Hepatocyte (in vitro differentiated cells): Measurements from ENCODE around the gene PYGL. TPM values are rescaled to one million over a fixed set of nuclear protein-coding genes. Genes with fewer than 3 reads are reported as not detected.

ENCODE experiments used
- DNase-seq: peaks from one replicate; pipeline ENCODE4 v3.0.0-alpha.2; 2016; ENCODE audit warnings: low spot score
- H2AFZ ChIP-seq: fragments of 200-600 bp; sonication (generic); 2 replicates; pipeline ENCODE4 v1.6.0; 2016; ENCODE audit warnings: antibody characterized with exemption, mild to moderate bottlenecking
- H3K27ac ChIP-seq: fragments of 200-600 bp; sonication (generic); 2 replicates; pipeline ENCODE4 v1.5.1; 2016; ENCODE audit warnings: mild to moderate bottlenecking
- H3K27me3 ChIP-seq: fragments of 200-600 bp; sonication (generic); 2 replicates; pipeline ENCODE4 v1.6.1; 2016
- H3K36me3 ChIP-seq: fragments of 200-600 bp; sonication (generic); replicated peaks from 2 replicates; pipeline ENCODE4 v1.5.1; 2016; ENCODE audit warnings: low read depth; ENCODE audit not compliant: insufficient read depth
- H3K4me1 ChIP-seq: fragments of 200-600 bp; sonication (generic); 2 replicates; pipeline ENCODE4 v1.5.1; 2016; ENCODE audit warnings: mild to moderate bottlenecking, moderate library complexity; ENCODE audit not compliant: insufficient read depth
- H3K4me2 ChIP-seq: fragments of 200-600 bp; sonication (generic); 2 replicates; pipeline ENCODE4 v1.6.0; 2016
- H3K4me3 ChIP-seq: fragments of 200-600 bp; sonication (generic); 2 replicates; pipeline ENCODE4 v1.5.1; 2016; ENCODE audit warnings: mild to moderate bottlenecking
- H3K79me2 ChIP-seq: fragments of 200-600 bp; sonication (generic); 2 replicates; pipeline ENCODE4 v1.6.0; 2017; ENCODE audit warnings: mild to moderate bottlenecking
- H3K9me2 ChIP-seq: fragments of 200-600 bp; sonication (generic); replicated peaks from 2 replicates; pipeline ENCODE4 v1.6.0; 2017; ENCODE audit warnings: mild to moderate bottlenecking; ENCODE audit not compliant: insufficient read depth
- H3K9me3 ChIP-seq: fragments of 200-600 bp; sonication (generic); 2 replicates; pipeline ENCODE4 v1.5.1; 2016; ENCODE audit warnings: low read depth, mild to moderate bottlenecking
- H4K20me1 ChIP-seq: fragments of 200-600 bp; sonication (generic); 2 replicates; pipeline ENCODE4 v1.6.0; 2016; ENCODE audit warnings: mild to moderate bottlenecking; ENCODE audit not compliant: insufficient read depth, poor library complexity, severe bottlenecking
- CTCF ChIP-seq: fragments of 200-600 bp; sonication (generic); IDR thresholded peaks from 2 replicates; pipeline ENCODE4 v1.5.1; 2016; ENCODE audit warnings: antibody characterized with exemption, mild to moderate bottlenecking; ENCODE audit not compliant: poor library complexity
- EZH2 ChIP-seq: fragments of 200-600 bp; sonication (generic); IDR thresholded peaks from 2 replicates; pipeline ENCODE4 v1.6.1; 2016; ENCODE audit warnings: antibody characterized with exemption, mild to moderate bottlenecking, borderline replicate concordance
- EZH2phosphoT487 ChIP-seq: fragments of 200-600 bp; sonication (generic); IDR thresholded peaks from one replicate; pipeline ENCODE4 v1.6.1; 2018; ENCODE audit warnings: antibody characterized with exemption, mild to moderate bottlenecking, low read depth, moderate library complexity; ENCODE audit not compliant: unreplicated experiment, severe bottlenecking
- WGBS: methylation state at CpG from one replicate; pipeline ENCODE4 v1.1.6; 2016; ENCODE audit warnings: low lambda C conversion rate; ENCODE audit errors: missing lambda C conversion rate; 5-methylcytosine and 5-hydroxymethylcytosine counted together
- polyA plus RNA-seq: library from polyadenylated mRNA; unstranded; fragments of >200 nt; fragmentation: Nextera tagmentation; extraction: Ambion mirVana; gene quantifications from 2 replicates; pipeline ENCODE4 v1.2.1, GENCODE V29; 2016
- total RNA-seq: library from RNA; depleted of rRNA; stranded (reverse); fragments of >200 nt; gene quantifications from 2 replicates; pipeline ENCODE4 v1.2.3, GENCODE V29; 2014

PYGL gene
- total and polyA plus RNA-seq, 2 experiments from 2014 or later, result 37.9 to 51.6 TPM

- H3K27me3 ChIP-seq, result peaks cover 53% of the 10 kb centered on the region
- WGBS, result 74% methylated on average over 5 of the region's 5 CpGs
- H3K4me1 ChIP-seq, result no peaks in the 10 kb centered on the region
- peak overlapping the region; percentile 74 for H3K4me2 ChIP-seq
- H3K9me3 ChIP-seq, result no peaks in the 10 kb centered on the region
- H3K27ac ChIP-seq, result no peak overlapping the region
- no peak overlapping the region for H3K4me3 ChIP-seq
- TF ChIP-seq EZH2 (no peak), CTCF (no peak), EZH2phosphoT487 (no peak)
- H2AFZ ChIP-seq, result no peak overlapping the region
- H4K20me1 ChIP-seq, result no peaks in the 10 kb centered on the region
- H3K9me2 ChIP-seq, result no peaks in the 10 kb centered on the region
- DNase-seq, result no peak
- H3K79me2 ChIP-seq, result no peaks in the 10 kb centered on the region
- H3K36me3 ChIP-seq, result no peaks in the 10 kb centered on the region
Measured at GRCh38 chr14:50871228-50871627, 73.1 kb downstream of the PYGL start.

- H2AFZ ChIP-seq, result no peak overlapping the region
- H3K27ac ChIP-seq, result no peak overlapping the region
- no peaks in the 10 kb centered on the region for H3K9me2 ChIP-seq
- TF ChIP-seq EZH2 (no peak), CTCF (no peak), EZH2phosphoT487 (no peak)
- no peaks in the 10 kb centered on the region for H3K9me3 ChIP-seq
- H3K79me2 ChIP-seq, result no peaks in the 10 kb centered on the region
- H4K20me1 ChIP-seq, result no peaks in the 10 kb centered on the region
- no peak for DNase-seq
- peaks cover 6% of the 10 kb centered on the region for H3K27me3 ChIP-seq
- H3K4me2 ChIP-seq, result no peak overlapping the region
- no peaks in the 10 kb centered on the region for H3K4me1 ChIP-seq
- WGBS, result 73% methylated on average over 11 of the region's 11 CpGs
- H3K4me3 ChIP-seq, result no peak overlapping the region
- H3K36me3 ChIP-seq, result no peaks in the 10 kb centered on the region
Measured at GRCh38 chr14:50865391-50866076, 78.7 kb downstream of the PYGL start.

- Histone ChIP-seq H3K79me2 (no peaks in the 10 kb centered on the region), H3K36me3 (no peaks in the 10 kb centered on the region), H3K9me3 (no peaks in the 10 kb centered on the region), H4K20me1 (no peaks in the 10 kb centered on the region), H3K27ac (no peak overlapping the region), H3K9me2 (no peaks in the 10 kb centered on the region), H2AFZ (no peak overlapping the region), H3K4me2 (no peak overlapping the region), H3K4me3 (no peak overlapping the region), H3K27me3 (peaks cover 3% of the 10 kb centered on the region), H3K4me1 (no peaks in the 10 kb centered on the region)
- TF ChIP-seq EZH2phosphoT487 (no peak), CTCF (no peak), EZH2 (no peak)
- DNase-seq, result no peak
- WGBS, result 78% methylated on average over 5 of the region's 5 CpGs
Measured at GRCh38 chr14:50864946-50865345, 79.3 kb downstream of the PYGL start.
